ENCODE measurements around the gene RGS7.
"Not testable (repeated sequence)": the region's sequence is repeated elsewhere in the genome, so short reads cannot be mapped to it uniquely, and the experiment has no call there.

Gene RGS7

DNA sequence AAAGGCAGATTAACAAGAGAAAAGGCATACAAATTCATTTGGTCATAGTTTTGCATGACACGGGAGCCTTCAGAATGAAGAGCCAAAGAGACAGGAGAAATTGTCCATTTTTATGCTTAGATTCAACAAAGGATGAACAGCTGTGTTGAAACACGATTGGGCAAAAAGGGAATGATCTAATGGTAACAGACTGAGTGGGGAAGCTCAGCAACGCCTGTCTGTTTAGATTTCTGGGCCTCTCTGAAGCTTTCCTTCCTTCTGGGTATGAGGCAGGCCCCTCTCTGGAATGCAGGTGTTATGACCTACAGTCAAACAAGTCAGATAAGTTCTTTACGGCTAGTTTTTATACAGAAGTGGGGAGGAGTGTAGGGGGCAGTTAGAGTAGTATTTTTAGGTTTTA lies 154.6 kb downstream of the RGS7 start:
- DNase-seq = no peak

DNA sequence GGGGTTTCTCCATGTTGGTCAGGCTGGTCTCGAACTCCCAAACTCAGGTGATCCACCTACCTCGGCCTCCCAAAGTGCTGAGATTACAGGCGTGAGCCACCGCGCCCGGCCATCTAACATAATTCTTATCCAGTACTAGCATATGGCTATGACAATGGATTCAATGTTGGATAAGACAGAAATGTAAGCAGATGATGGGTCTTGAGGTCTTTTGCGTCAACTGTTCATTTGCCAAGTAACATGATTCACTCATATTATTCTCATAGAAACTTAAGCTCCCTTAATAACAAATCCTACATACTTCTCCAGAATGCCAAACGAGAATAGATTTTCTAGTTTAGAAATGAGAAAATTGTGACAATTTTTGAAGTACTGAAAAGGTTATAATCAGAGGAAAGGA lies 170.3 kb downstream of the RGS7 start:
- no peak for DNase-seq

DNA sequence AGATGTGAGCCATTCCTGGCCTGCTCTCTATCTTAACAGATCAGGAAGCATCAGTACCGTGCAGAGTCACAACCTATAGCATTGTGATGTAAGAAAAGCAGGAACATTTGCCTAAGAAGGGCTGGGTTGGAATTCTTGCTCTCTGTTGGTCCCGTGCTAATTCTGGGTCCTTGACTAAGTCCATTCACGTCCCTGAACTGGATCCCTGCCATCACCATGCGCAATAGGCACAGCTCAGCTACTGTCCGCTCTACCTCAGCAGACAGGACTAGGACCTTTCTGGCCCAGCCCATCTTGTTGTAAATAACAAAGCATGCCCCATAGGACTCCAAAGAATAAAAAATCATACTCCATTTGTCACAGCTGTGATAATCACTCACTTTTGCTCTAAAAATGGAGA lies 175.0 kb downstream of the RGS7 start:
- no peak for DNase-seq

DNA sequence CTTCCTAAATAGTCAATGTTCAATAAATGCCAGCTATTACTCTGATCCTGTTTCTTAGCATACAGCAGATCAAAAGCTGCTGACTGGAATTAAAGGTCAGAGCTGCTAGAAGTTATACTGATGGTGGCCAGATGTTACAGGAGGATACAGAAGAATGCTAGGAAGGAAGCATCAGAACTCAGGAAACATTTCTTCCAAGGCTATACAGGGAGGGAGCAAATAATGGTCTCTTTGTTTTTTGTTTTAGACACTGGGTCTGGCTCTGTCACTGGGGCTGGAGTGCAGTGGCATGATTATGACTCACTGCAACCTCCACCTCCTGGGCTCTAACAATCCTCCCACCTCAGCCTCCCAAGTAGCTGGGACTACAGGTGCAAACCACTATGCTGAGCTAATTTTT lies 175.5 kb downstream of the RGS7 start:
- DNase-seq = no peak

DNA sequence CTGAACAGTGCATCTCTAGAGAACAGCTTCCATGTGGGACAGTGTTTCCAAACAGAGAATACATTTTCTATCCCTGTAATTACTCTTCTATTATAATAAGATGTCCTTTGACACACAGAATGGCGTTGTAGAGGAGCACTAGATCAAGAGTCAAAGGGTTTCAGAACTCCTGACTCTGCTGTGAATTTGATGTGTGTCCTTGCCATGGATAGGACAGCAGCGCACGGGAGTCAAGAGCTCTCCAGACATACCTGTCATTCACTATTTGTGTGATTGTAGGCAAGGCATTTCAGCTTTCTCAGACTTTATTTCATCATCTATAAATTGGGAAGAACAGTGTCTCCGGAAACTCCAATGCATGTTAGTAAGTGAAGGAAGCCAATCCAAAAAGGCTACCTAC lies 176.4 kb downstream of the RGS7 start:
- no peak for DNase-seq

DNA sequence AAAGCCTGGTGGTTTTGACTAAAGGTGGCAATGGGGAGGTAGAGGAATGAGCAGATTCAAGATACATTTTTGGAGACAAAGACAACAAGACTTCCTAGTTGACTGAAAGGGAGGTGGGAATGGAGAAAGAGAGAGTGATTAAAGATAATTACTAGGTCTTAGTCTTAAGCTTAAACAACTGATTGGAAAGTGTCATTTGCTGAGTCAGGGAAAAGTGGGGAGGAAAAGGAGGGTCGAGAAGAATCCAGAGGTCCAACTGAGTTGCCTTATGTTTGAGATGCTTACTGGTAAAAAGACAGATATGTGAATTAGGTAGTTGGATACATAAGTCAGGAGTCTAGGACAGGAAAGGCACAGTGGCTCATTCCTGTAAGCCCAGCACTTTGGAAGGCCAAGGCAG lies 179.3 kb downstream of the RGS7 start:
- DNase-seq = no peak

DNA sequence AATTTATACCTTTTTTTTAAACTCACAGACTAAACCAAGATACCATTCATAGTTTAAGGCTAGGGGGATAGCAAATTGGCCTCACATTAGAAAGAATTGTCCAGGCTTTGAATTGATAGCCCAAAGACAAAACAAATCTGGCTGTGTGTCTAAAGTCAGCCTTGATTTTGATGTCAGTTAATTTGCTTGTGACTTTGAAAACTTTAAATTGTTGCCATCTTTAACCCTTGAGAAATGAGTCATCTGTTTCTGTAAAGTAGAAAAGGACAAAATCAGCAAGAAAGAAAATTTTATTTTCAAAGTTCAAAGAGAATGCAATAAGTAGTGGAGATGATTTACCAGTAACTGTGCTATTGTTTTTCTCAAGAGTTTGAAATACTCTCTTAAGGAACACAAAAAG lies 184.5 kb downstream of the RGS7 start:
- no peak for DNase-seq

DNA sequence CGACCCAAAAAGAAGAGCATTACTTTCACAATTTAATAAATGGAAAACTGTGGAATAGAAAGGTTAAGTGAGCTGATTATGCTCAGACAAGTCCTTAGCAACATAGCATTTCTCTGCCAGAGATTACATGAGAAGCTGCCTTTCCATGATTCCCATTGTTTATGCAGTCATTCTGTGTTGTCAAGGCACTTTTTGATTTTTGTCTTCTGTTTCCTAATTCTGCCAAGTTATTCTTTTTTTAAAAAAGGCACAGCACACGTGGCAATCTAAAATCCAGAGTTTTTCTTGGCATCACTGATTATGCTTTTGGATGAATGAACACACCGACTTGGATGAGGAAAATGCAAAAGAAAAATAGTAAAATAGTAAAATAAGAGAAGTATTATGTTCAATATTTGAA lies 185.0 kb downstream of the RGS7 start:
- DNase-seq = no peak

DNA sequence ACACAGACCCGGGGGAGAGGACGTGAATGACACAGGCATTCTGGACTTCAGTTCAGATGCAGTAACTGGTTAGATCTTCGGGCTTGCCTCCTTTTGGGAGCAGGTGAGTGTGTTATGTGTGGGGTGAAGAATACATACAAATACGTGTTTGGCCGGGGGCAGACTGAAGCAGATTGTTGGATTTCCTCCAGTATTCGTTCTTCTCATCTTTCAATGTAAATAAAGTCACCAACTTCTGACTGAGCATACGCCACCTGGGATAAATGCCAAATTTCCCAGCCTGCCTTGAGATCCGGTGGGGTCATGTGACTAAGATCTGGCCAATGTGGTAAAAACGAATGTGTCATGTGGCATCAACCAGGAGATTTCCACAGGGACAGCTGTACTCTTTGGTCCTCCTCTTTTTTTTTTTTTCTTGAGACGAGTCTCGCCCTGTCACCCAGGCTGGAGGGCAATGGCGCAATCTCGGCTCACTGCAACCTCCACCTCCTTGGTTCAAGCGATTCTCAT lies 189.8 kb downstream of the RGS7 start:
- no peak for DNase-seq

DNA sequence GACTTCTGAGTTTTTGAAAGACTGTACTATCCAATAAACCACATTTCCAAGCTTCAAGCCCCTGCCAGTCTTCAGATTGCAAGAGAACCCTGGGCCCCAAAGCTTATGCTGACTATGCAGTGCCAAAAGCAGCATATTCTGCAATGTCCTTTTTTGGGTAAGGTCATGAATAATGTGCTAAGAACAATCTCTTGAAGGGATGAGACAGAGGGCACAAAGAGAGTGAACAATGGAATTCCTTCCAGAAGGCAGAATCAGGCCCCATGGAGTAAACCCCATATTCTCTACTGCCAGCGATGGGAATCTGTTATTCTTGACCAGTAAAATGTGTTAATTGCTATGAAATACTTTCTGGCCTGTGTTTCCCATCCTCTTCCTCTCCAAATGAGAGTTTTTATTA lies 190.4 kb downstream of the RGS7 start:
- no peak for DNase-seq

DNA sequence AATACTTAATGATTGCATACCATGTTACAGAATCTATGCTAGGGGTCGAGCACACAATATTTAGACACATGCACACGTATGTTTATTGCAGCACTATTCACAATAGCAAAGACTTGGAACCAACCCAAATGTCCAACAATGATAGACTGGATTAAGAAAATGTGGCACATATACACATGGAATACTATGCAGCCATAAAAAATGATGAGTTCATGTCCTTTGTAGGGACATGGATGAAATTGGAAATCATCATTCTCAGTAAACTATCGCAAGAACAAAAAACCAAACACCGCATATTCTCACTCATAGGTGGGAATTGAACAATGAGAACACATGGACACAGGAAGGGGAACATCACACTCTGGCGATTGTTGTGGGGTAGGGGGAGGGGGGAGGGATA lies 191.7 kb downstream of the RGS7 start:
- DNase-seq = not testable (repeated sequence)

DNA sequence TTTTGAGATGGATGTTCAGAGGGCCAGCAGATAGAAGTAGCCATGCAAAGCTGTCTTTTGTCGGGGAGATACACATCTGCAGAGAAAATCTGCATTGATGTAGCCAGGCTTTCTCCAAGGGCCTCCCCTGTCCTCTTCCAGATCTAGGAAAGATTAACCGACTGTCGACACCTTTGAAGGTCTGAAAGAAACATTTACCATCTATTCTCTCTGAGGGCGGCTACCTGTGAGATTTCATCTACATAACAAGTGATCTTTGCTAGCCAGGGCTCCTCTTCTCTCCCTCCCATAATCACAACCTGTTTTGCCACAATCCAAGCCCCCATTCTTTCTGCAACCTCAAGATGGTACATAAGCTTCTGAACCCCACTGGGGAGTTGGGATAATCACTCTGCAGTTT lies 193.6 kb downstream of the RGS7 start:
- DNase-seq = no peak

DNA sequence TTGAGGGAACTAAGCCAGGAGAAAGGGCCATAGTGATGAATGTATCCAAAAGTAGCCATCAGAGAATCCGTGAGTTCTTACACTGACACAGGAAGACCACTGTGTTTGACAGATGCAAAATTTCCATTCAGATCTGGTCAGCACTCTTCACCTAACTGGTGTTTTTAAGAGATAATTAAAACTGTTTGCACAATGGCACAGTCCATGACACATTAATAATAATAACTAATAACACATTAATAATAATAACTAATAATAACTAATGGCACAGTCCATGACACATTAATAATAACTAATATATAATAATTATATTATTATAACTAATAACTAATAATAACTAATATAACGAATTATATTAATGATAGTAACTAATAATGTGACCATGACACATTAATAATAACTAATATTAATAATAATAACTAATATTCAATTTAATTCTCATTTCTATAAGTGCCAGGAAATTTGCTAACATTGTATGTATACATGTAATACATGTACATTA lies 195.8 kb downstream of the RGS7 start:
- no peak for DNase-seq

DNA sequence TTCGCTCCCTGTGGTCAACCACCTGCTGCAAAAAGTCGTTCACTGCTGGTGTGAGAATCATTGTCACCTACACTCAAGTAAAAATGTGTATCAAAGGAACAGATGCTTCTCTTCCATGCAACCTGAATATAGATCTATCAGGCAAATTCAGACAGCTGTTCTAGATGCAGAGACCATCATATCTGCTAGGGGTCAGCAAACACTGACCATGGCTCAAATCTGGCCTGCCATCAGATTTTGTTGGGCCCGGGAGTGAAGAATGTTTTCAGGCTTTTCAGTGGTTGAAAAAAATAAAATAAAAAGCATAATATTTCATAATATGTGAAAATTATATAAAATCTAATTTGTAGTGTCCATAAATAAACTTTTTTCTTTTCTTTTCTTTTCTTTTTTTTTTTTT lies 199.6 kb downstream of the RGS7 start:
- DNase-seq = no peak

DNA sequence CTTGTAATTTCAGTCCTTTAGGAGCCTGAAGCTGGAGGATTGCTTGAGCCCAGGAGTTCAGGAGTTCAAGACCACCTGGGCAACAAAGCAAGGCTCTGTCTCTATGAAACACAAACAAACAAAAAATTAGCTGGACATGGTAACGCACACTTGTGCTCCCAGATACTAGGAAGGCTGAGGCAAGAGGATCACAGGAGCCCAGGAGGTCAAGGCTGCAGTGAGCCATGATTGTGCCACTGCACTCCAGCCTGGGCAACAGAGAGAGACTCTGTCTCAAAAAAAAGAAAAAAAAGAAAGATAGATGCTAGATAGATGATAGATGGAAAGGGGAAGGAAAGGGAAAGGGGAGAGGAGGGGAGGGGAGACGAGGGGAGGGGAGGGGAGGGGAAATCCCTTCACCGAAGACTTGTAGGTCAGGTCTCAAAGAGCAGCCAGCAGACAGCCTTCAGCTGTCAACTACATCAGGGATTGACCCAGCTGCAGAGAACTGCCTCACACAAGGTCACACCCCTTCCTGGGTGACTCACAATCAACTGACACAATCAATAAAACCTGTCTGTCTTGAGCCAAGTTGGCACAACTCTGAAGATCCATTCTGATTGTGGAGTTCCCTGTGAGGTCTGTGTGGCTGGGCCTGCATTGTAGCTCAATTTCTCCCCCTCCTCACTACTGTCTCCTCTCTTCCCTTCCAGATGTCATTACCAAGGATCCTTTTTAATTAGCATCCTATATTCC lies 200.6 kb downstream of the RGS7 start:
- no peak for DNase-seq

DNA sequence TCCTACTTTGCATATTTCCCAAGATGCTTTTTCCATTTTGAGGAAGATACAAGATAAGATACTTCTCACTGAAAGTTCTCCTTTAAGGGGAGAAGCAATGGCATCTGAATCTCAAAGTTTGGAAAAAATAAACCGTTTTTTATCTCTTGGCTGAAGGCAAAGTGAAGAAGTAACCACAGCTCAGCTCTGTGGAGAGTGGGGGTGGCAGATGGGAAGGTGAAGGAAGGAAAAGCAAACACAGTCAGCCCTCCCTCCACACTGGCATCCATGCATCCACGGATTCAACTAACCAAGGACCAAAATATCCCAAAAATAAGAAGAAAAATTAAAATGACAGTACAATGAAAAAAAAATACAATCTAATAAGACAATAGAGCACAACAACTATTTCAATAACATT lies 211.1 kb downstream of the RGS7 start:
- no peak for DNase-seq

DNA sequence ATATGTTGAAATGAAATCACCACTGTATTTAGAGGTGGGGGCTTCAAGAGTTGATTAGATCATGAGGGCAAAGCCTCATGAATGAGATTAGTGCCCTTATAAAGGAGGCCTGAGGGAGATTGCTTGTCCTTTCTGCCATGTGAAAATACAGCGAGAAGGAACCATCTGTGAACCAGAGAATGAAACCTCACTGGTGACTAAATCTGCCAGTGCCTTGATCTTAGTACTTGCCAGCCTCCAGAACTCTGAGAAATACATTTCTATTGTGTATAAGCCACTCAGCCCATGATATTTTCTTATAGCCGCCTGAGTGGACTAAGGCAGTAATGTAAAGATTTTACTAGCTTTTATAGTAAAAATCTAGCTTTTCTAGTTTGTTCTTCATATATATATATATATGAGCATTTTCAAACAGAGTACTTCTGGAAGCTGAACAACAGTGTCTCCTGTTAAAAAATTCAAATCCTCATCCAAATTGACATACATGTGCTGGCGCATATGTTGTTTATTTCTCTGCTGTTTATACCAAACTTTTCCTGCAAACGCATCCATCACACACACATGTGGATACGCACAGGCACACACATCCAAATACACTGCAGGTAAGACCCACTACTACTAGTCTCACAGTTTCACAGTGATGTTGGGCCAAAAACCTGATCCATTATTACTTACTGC lies 213.1 kb downstream of the RGS7 start:
- DNase-seq = no peak

DNA sequence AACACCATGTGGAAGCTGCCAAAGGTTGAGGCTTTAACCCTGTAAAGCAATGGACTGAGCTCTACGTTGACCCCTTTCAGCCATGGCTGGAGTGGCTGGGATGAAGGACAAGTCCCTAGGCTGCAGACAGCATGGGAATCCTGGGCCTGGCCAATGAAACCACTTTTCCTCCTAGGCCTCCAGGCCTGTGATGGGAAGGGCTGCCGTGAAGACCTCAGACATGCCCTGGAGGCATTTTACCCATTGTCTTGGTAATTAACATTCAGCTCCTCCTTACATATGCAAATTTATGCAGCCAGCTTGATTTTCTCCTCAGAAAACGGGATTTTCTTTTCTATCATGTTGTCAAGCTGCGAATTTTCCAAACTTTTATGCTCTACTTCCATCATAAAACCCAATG lies 214.5 kb downstream of the RGS7 start:
- DNase-seq = no peak

DNA sequence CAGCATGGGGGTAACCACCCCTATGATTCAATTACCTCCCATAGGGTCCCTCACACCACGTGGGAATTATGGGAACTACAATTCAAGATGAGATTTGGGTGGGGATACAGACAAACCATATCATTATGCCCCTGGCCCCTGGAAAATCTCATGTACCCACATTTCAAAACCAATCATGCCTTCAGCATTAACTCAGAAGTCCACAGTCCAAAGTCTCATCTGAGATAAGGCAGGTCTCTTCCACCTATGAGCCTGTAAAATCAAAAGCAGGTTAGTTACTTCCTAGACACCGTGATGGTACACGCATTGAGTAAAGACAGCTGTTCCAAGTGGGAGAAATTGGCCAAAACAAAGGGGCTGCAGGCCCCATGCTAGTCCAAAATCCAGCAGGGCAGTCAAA lies 215.4 kb downstream of the RGS7 start:
- DNase-seq = not testable (repeated sequence)

DNA sequence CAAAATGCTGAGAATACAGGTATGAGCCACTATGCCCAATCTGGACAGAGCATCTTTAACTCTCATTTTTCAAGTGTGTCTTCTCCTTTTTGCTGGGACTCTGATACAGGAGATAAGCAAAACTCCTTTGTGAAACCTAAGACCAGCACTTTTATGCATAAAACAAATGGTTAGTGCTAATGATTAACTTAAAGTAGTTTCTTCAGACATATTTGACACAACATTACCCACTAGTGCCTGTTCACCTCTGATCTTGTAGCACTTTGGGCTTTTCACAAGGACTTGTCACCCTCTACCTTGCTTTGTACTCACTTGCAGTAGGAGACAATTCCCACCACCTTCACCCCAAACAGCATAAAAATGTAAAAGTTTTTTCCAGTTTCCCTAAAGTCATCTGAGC lies 216.3 kb downstream of the RGS7 start:
- DNase-seq = no peak

DNA sequence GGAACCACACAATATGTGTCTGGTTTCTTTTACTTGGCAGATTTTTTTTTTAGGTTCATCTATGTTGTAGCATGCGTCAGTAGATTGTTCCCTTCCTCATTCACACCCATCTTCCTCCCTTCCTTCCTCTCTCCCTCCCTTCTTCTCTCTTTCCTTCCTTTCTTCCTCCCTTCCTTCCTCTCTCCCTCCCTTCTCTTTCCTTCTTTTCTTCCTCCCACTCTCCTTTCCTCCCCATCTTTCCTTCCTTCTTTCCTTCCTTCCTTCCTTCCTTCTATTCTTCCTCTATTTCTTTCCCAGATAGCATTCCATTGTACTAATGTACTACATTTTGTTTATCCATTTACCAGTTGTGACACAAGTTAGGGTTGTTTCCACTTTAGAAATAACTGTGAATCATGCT lies 218.0 kb downstream of the RGS7 start:
- no peak for DNase-seq

DNA sequence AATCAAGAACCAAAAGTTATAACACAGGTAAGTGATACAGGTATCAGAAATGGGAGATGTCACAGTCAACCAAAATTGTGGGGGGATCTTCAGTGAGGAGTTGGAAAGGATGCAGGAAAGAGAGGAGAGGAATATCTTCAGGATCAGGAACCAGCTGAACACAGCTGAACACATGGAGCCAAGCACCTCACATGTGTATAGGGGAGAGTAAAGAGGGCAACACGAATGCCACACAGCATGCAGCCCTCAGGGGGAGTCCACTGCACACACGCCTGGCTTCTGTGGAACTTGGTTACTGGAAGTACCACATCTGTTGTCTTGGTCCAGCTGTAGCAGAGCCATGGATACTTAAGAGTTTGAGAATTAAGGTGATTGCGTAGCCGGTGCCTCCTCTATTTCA lies 218.8 kb downstream of the RGS7 start:
- DNase-seq = no peak

DNA sequence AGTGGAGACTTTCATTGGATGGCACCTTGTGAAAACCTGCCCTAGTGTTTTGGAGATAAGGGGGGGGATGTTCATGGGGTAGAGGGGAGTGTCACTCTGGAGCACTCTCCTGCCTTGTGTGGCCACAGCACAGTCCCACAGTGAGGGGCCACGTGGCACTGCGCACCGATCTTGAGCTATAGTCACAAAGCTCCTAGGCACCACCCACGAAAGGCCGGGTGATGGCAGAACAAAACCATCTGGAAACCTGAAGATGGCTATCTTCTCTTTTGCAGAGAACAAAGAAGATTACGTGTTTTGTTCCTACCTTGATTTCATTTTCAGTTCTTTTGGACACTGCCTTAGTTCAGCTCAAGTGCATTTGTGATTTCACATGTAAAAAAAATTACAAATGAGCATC lies 220.6 kb downstream of the RGS7 start:
- DNase-seq = no peak

DNA sequence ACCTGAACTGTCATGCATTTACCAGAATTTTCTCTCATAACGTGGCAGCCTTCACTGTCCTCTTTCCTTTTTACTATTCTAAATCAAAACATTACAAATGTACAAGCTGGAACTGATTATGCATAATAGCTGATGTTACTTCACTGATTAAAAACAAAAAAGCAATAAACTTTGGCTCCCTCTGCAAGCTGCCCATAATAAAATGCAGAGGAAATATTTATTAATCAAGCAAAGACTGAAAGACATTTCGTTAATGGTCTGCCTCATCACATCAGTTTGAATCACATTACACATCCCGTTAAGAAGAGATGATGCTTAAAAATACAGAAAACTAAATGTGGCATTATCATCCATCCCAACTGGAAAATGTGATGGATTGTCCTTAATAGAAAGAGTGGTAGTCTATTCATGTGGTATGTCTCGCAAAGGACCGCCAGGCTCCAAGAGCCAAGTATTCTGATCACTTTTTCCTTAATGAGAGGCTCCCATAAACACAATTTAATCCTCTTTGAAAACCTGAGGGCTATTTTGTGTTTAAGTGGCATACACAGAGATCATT lies 225.3 kb downstream of the RGS7 start:
- DNase-seq = no peak
